AG09309 (cell line): Measurements from ENCODE around the gene DBF4.

Experiments used
- DNase-seq: peaks from one replicate; pipeline ENCODE4 v3.0.0-alpha.2; 2010; ENCODE audit warnings: low read depth
- H3K4me3 ChIP-seq: 2 replicates; pipeline ENCODE4 v1.5.1; 2011; ENCODE audit warnings: mild to moderate bottlenecking, low read depth, low read length, moderate library complexity; ENCODE audit not compliant: control insufficient read depth
- TF ChIP-seq, protein P1 (sequence below): IDR thresholded peaks from 2 replicates; pipeline ENCODE4 v1.5.1; 2011; ENCODE audit warnings: mild to moderate bottlenecking, low read depth, low read length, inconsistent platforms; ENCODE audit not compliant: insufficient read depth, control insufficient read depth; ENCODE audit errors: missing control alignments

DBF4 gene

DNA sequence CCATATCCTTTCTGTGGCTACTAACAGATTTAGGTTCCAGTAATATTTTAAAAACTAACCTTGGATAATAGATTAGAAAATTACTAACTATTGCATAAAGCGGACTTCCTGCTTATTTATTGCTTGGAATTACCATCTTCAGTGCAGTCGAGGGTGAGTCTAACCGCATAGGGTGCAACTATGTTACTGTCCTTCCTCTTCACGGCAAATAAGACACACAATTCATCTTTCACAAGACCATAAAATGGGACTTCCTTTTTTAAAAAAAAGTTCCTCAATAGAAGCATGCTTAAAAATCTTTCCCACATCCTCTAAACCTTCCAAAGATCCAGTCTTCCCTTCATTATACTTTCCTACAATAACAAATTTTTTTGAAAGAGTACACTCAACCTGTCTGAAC is 2.2 kb upstream of the DBF4 start:
- H3K4me3 ChIP-seq: no peak overlapping the region

GRCh38 chr7:87875151-87876039 is 898 bp upstream of the DBF4 start:
- no peak for DNase-seq
- TF ChIP-seq, protein P1, sequence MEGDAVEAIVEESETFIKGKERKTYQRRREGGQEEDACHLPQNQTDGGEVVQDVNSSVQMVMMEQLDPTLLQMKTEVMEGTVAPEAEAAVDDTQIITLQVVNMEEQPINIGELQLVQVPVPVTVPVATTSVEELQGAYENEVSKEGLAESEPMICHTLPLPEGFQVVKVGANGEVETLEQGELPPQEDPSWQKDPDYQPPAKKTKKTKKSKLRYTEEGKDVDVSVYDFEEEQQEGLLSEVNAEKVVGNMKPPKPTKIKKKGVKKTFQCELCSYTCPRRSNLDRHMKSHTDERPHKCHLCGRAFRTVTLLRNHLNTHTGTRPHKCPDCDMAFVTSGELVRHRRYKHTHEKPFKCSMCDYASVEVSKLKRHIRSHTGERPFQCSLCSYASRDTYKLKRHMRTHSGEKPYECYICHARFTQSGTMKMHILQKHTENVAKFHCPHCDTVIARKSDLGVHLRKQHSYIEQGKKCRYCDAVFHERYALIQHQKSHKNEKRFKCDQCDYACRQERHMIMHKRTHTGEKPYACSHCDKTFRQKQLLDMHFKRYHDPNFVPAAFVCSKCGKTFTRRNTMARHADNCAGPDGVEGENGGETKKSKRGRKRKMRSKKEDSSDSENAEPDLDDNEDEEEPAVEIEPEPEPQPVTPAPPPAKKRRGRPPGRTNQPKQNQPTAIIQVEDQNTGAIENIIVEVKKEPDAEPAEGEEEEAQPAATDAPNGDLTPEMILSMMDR: no peak

More for the DNA sequence above, 2.2 kb upstream of the DBF4 start:
- TF ChIP-seq, protein P1: no peak
- no peak for DNase-seq

DNA sequence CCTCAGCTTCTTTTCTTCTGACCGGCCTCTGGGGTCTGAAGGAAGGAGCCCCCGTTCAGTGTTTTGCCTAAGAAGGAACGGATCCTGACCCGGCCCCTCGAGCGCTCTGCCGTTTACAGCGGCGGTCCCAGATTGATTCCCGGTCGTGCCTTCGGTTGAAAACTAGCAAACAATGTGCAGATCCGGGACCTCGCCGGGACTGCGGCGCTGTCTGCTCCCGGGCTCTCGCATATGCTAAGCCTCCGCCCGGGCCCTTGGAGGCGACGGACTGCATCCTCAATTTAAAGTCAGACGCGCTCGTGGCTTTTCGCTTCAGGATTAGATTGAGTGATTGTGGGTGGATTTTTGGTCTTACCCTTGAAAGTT is 559 bp downstream of the DBF4 start:
- DNase-seq: peak; percentile 7

More at GRCh38 chr7:87875151-87876039, 898 bp upstream of the DBF4 start:
- H3K4me3 ChIP-seq: peak overlapping the region; percentile 62

GRCh38 chr7:87877366-87878040 is 1.2 kb downstream of the DBF4 start:
- TF ChIP-seq, protein P1: no peak
- DNase-seq: no peak
- peak overlapping the region; percentile 62 for H3K4me3 ChIP-seq

More for the DNA sequence above, 559 bp downstream of the DBF4 start:
- peak overlapping the region; percentile 62 for H3K4me3 ChIP-seq
- TF ChIP-seq, protein P1: no peak

DNA sequence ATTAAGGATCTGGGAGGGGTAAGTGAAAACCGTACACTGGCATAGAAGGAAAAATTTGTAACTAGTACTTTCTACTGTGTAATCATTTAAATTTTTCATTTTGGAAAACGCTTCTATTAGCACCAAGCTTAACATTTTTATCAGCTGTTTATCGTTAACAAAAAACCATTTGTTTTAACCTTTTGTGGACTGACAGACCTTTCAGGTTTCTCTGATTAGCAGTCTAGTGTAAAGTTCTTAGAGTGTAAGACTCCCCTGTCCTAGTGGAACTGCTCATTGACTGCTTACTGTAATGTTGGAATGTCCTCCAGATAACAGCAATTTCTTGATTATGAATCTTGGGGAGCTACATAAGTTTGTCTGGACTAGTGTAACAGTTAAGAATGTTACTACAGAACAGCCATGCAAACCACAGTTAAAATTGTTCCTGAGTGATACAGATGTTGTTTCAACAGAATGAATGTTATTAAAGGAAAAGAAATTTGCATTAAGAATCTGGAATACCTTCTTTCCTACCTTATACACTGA is 2.0 kb downstream of the DBF4 start:
- TF ChIP-seq, protein P1: no peak
- H3K4me3 ChIP-seq: no peak overlapping the region; the same call in 1 of the 2 replicates
- no peak for DNase-seq

GRCh38 chr7:87882151-87882937 is 6.1 kb downstream of the DBF4 start:
- TF ChIP-seq, protein P1: no peak
- no peak for DNase-seq
- no peak overlapping the region for H3K4me3 ChIP-seq
